IPS-20b (cell line): ENCODE measurements around the gene SMS.

ENCODE experiments used
- H3K27ac ChIP-seq: one replicate; pipeline ENCODE4 v1.5.1; 2013; ENCODE audit warnings: low read length
- H3K27me3 ChIP-seq: 2 replicates; pipeline ENCODE4 v1.6.1; 2013; ENCODE audit warnings: mild to moderate bottlenecking, low read length, inconsistent platforms; ENCODE audit not compliant: insufficient read depth
- H3K36me3 ChIP-seq: 2 replicates; pipeline ENCODE4 v1.6.1; 2013; ENCODE audit warnings: low read depth, mild to moderate bottlenecking, inconsistent platforms, low read length, moderate library complexity; ENCODE audit not compliant: insufficient read depth
- H3K4me1 ChIP-seq: 2 replicates; pipeline ENCODE4 v1.6.1; 2013; ENCODE audit warnings: mild to moderate bottlenecking, control low read depth, inconsistent platforms, low read length, moderate library complexity; ENCODE audit not compliant: insufficient read depth
- H3K4me3 ChIP-seq: 2 replicates; pipeline ENCODE4 v1.5.1; 2013; ENCODE audit warnings: mild to moderate bottlenecking, low read length, inconsistent platforms
- H3K9ac ChIP-seq: 2 replicates; pipeline ENCODE4 v1.6.1; 2013; ENCODE audit warnings: low read depth, mild to moderate bottlenecking, inconsistent platforms, low read length, moderate library complexity
- H3K9me3 ChIP-seq: 2 replicates; pipeline ENCODE4 v1.6.1; 2013; ENCODE audit warnings: mild to moderate bottlenecking, low read depth, low read length, inconsistent platforms; ENCODE audit not compliant: insufficient read depth

Gene SMS

DNA sequence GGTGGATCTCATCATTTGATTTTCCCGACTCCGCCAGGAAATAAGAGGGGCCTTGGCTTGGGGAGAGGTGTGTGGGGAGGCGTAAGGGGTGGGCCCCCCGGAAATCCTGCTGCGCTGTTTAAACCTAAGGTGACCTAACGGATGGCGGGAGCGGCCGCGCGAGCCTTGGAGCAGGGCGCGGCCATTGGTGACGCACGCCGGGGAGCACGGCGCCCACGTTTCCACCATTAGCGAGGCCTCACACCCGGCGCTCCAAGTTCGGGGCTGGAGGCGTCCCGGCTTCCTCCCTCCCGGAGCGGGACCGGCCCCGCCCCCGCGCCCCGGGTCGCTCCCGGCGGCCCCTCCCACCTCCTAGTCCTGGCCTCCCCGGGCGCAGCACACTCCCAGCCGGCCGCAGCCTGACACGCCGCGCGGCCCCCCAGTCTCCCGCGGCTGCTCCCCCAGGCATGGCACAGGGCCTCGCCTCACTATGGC, at the start of gene SMS:
SMS (plus strand) TSS at position 354 of the 474 bp plus-strand sequence; CDS start at position 470, 116 bp downstream.
- Histone ChIP-seq H3K27ac (no peak within 1 kb of the TSS), H3K36me3 (0 out of 2 replicates have a peak, but pooled peaks cover 4% of the 10 kb centered on the region), H3K4me3 (peak within 1 kb of the TSS; percentile 72), H3K9ac (peak within 1 kb of the TSS; percentile 78; the same call in 1 of the 2 replicates), H3K27me3 (no peaks in the 10 kb centered on the region), H3K4me1 (peaks cover 13% of the 10 kb centered on the region), H3K9me3 (no peaks in the 10 kb centered on the region)

DNA sequence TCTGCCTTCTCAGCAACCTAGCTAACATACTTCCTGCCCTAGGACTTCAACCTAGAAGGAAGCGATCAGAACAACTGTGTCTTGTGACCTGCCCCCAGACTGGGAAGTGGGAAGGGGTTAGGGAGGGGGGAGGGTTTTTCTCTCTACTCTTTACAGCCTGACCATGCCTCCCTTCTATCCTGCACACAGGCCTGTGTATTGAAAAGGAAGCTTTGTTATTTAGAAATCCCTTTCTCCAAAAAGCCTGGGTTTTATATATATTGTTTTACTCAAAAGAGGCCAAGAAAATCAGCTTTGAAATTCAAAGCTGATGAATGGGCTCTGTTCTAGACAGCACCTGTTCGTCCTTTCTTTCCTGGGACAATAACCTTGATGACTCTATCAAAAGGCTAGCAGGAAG, 35.2 kb upstream of the SMS start:
- H3K36me3 ChIP-seq, result no peaks in the 10 kb centered on the region
- no peaks in the 10 kb centered on the region for H3K27me3 ChIP-seq
- H3K9me3 ChIP-seq, result no peaks in the 10 kb centered on the region
- no peak overlapping the region; the same call in 1 of the 2 replicates for H3K4me3 ChIP-seq
- H3K9ac ChIP-seq, result peak overlapping the region; percentile 56
- peak overlapping the region; percentile 87 for H3K27ac ChIP-seq
- peaks cover 17% of the 10 kb centered on the region for H3K4me1 ChIP-seq

DNA sequence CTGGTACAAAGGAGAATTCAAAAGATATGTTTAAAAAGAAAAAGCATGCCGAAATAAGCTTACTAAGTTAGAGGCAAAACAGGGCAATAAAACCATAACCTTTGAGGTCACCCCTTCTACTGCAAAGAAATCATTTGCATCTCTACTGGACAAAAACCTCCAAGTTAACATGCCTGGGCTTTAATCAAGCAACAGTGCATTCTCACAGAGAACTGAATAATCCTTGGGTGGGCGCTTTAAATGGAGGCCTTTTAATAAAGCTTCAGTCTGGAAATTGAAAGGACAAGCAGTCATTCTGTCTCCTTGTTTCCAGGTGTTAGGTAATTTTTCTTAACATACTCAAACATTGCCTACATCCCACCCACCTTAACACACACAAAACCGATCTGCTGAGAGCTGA, 34.6 kb upstream of the SMS start:
- no peaks in the 10 kb centered on the region for H3K27me3 ChIP-seq
- no peak overlapping the region for H3K9ac ChIP-seq
- no peak overlapping the region for H3K27ac ChIP-seq
- no peaks in the 10 kb centered on the region for H3K36me3 ChIP-seq
- no peak overlapping the region for H3K4me3 ChIP-seq
- H3K4me1 ChIP-seq, result peaks cover 17% of the 10 kb centered on the region
- H3K9me3 ChIP-seq, result no peaks in the 10 kb centered on the region

DNA sequence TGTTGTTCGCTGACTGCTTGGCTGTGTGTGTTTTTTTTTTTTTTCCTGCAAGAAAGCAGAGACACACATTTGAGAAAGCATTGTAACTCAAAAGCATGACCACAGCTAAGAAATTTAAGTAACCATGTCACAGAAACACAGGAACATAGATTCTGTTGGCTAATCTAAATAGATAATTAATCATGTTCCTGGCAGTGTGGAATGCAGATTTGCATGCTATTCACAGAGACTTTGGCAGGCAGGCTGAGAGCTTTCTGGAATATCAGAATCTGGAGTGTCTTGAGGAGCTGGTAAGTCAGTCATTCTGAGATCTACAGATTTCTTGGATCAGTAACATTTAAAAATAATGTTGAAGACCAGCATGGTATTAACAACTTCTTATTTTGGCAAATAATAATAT, 33.2 kb upstream of the SMS start:
- Histone ChIP-seq H3K36me3 (no peaks in the 10 kb centered on the region), H3K9me3 (no peaks in the 10 kb centered on the region), H3K27ac (no peak overlapping the region), H3K27me3 (no peaks in the 10 kb centered on the region), H3K4me1 (peaks cover 17% of the 10 kb centered on the region), H3K4me3 (no peak overlapping the region), H3K9ac (no peak overlapping the region)

DNA sequence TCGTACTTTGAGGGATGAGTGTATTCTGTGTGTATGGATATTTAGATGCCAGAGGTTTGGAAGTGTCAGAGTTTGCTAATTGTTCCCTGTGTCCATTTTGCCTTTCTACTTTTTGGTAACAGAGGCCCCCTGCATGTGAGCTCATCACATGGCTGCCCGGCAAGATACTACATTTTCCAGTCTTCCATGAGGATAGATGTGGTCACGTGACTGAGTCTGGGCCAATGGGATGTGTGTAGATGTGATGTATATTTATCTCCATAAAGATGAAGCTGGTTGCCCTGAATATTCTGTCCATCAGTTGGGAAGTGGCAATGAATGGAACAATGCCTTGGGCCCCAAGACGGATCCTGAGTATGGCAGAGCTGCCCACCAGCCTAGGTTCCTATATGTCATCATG, 29.0 kb upstream of the SMS start:
- H3K4me1 ChIP-seq, result 0 out of 2 replicates have a peak, but pooled peaks cover under 1% of the 10 kb centered on the region
- no peaks in the 10 kb centered on the region for H3K27me3 ChIP-seq

DNA sequence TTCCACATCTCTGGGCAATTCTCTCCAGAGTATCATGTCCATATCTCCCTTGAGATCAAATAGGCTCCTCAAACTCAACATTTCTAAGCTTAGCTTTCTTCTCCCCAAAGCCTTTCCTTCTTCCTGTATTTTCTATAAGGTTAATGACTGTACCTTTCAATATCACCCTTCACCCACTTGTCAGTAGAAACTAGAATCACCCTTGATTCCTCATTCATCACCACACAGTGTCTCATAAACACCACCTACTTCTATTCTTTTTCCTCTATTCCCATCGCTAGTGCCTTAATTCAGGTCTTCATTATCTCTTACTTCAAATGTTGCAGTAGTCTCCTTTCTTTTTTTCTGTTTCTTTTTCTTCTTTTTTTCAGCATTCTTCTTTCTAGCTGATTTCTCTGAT, 28.3 kb upstream of the SMS start:
- Histone ChIP-seq H3K9ac (no peak overlapping the region), H3K9me3 (no peaks in the 10 kb centered on the region), H3K4me3 (no peak overlapping the region), H3K27ac (no peak overlapping the region), H3K36me3 (no peaks in the 10 kb centered on the region), H3K4me1 (no peaks in the 10 kb centered on the region), H3K27me3 (no peaks in the 10 kb centered on the region)

More for the DNA sequence above, 29.0 kb upstream of the SMS start:
- no peak overlapping the region for H3K4me3 ChIP-seq
- no peaks in the 10 kb centered on the region for H3K9me3 ChIP-seq
- H3K9ac ChIP-seq, result no peak overlapping the region
- no peaks in the 10 kb centered on the region for H3K36me3 ChIP-seq
- H3K27ac ChIP-seq, result no peak overlapping the region

DNA sequence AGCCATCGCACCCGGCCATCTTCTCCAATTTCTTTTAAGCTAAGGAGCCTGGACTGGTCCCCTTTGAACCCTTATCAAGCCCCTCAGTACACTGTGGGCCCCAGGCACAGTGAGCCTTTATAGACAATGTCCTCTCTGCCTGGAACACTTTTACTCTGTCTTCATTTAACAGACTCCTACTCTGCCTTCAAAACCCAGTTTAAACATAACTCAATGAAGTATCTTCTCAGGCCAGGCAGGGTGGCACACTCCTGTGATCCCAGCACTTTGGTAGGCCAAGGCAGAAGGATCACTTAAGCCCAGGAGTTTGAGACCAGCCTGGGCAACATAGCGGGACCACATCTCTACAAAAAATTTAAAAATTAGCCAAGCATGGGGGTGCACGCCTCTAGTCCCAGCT, 27.5 kb upstream of the SMS start:
- Histone ChIP-seq H3K36me3 (no peaks in the 10 kb centered on the region), H3K4me1 (no peaks in the 10 kb centered on the region), H3K9me3 (no peaks in the 10 kb centered on the region), H3K27me3 (no peaks in the 10 kb centered on the region), H3K4me3 (no peak overlapping the region), H3K27ac (no peak overlapping the region), H3K9ac (no peak overlapping the region)

DNA sequence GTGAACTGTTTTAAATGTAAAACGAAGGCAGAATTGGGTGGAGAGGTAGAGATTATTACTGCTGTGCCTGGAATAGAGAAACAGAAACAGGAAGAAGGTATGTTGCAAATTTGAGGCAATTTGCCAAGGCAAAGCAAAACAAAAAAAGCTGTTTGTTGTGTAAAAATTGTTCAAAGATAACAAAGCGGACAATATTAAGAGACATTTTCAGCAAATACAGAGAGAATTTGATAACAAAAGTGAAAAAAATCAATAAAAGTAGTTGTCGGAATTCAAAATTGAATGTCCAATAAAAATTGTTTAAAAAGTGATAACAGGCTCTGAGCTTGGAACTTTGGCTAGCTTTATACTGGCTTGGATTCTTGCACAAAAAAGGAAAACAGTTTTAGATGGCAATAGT, 14.4 kb upstream of the SMS start:
- H3K9me3 ChIP-seq, result no peaks in the 10 kb centered on the region
- H3K9ac ChIP-seq, result no peak overlapping the region
- H3K27ac ChIP-seq, result no peak overlapping the region
- peaks cover 12% of the 10 kb centered on the region; the same call in 1 of the 2 replicates for H3K4me1 ChIP-seq
- no peaks in the 10 kb centered on the region for H3K27me3 ChIP-seq
- no peak overlapping the region for H3K4me3 ChIP-seq
- no peaks in the 10 kb centered on the region for H3K36me3 ChIP-seq

DNA sequence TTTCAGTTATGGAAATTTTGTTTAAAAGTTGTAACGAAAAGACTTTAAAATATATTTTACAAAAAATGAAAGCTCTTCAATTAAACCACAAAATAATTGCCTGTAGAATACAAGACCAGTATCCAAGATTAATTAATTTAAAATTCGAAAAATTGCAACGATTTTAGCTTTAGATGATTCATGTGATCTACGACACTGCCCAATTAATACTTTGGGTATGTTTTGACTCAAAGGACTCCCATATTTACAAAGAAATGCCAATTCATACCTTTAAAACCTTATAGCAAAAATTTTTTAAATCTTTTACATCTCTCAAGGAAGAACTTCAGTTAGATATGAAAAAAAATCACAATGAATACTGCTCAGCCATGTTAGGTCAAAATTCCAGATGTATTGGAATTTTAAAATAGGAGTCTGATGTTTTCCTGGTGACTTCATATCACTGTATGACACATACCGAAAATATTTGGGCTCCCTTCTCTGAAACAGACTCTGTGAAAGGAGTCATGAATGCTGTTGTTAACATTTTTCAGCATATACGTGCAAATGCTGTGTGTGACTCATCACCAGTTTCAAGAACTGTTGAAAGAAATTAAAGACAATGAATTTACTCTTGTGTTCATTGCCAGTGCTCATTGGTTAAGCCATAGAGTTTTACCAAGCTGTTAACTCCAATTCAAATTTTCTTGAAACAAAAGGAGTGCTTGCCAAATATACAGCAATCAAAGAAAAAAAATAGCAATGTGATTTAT, 13.8 kb upstream of the SMS start:
- H3K4me1 ChIP-seq, result peaks cover 12% of the 10 kb centered on the region; the same call in 1 of the 2 replicates
- H3K36me3 ChIP-seq, result no peaks in the 10 kb centered on the region
- H3K27me3 ChIP-seq, result no peaks in the 10 kb centered on the region
- H3K4me3 ChIP-seq, result no peak overlapping the region
- no peak overlapping the region for H3K27ac ChIP-seq
- peak overlapping the region; percentile 37; the same call in 1 of the 2 replicates for H3K9ac ChIP-seq
- H3K9me3 ChIP-seq, result no peaks in the 10 kb centered on the region

DNA sequence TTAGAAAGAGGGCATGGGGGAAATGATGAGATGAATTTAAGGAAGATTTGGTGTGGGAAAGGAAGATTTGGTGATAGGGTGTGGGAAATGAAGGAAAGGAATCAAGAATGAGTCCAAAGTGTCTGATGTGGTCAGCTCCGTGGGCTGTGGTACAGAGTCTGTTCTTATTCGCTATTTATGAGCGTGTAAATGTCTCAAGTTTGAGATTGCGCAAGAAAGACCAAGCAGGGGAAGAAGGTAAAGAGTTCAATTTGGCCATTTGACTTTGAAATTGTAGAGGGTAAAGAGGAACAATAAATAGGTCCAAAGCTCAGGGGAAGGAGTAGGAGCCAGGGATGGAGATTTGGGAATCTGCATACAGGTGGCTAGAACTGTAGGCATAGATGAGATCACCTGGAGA, 11.3 kb upstream of the SMS start:
- no peak overlapping the region for H3K9ac ChIP-seq
- no peaks in the 10 kb centered on the region for H3K27me3 ChIP-seq
- H3K4me1 ChIP-seq, result peaks cover 12% of the 10 kb centered on the region; the same call in 1 of the 2 replicates
- no peak overlapping the region for H3K27ac ChIP-seq
- no peaks in the 10 kb centered on the region for H3K9me3 ChIP-seq
- no peak overlapping the region for H3K4me3 ChIP-seq
- no peaks in the 10 kb centered on the region for H3K36me3 ChIP-seq

DNA sequence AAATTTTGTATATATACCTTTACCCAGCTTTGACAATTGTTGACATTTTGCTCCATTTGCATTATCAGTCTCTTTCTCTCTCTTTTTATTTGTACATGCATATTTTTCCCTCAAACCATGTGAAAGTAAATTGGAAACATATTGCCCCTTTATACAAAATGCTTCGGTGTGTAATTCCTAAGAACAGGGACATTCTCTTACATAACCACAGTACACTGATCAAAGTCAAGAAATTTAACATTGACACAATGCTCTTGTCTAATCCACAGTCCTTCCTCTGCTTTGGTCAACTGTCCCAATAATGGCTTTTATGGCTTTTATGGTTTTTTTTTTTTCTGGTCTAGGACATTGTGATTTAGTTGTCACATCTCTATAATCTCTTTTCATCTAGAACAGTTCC, 9.5 kb upstream of the SMS start:
- Histone ChIP-seq H3K27me3 (no peaks in the 10 kb centered on the region), H3K9ac (no peak overlapping the region), H3K4me3 (no peak overlapping the region), H3K4me1 (peaks cover 12% of the 10 kb centered on the region; the same call in 1 of the 2 replicates), H3K27ac (no peak overlapping the region), H3K36me3 (no peaks in the 10 kb centered on the region), H3K9me3 (no peaks in the 10 kb centered on the region)

DNA sequence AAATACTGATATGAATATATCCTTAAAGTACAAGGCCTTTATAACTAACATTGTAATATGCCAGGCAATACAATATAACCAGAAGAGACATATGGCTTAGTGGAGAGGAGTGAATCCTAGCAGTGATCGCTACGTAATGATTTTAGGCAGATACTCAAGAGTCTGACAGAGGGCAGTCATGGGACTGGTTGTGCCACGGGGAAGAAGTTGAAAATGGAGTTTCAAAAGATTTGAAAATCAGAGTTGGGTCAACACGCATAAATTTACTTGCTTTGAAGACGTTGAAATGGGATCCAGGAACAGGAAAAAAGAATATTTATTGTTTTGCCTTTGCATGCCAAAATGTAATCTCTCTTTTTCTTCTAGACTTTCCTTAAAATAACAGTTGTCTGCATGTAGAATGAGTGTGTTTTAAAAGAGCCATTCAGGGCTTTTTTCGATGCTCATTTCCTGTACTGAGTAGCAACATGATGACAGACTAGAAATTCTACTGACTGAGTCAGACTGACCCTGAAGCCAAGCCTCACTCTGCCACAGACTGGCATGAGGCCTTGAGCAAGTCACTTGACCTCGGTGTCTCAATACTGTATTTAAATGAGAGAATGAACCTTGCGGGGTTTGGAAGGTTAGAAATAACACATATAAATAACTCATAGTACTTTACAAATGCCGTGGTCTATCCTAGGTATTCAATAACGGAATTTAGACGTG, 8.1 kb upstream of the SMS start:
- Histone ChIP-seq H3K4me1 (peaks cover 2% of the 10 kb centered on the region; the same call in 1 of the 2 replicates), H3K27me3 (no peaks in the 10 kb centered on the region), H3K4me3 (no peak overlapping the region), H3K27ac (no peak overlapping the region), H3K9ac (no peak overlapping the region), H3K9me3 (no peaks in the 10 kb centered on the region), H3K36me3 (no peaks in the 10 kb centered on the region)
